GM18508 (cell line): ENCODE data around the gene SUGCT.
"Not testable (repeated sequence)": the region's sequence is repeated elsewhere in the genome, so short reads cannot be mapped to it uniquely, and the experiment has no call there.

ENCODE experiments used
- ATAC-seq: cut with Tn5 transposase; IDR thresholded peaks from one replicate; pipeline ENCODE4 v1.9.1; 2021; ENCODE audit warnings: moderate number of reproducible peaks; ENCODE audit not compliant: insufficient read depth, unreplicated experiment

Gene SUGCT

GRCh38 chr7:40374575-40374974 is 239.8 kb downstream of the SUGCT start:
- no peak for ATAC-seq

- ATAC-seq: no peak
Observed at GRCh38 chr7:40380111-40380510, 245.3 kb downstream of the SUGCT start.

- ATAC-seq: no peak
Observed at GRCh38 chr7:40382145-40382544, 247.3 kb downstream of the SUGCT start.

GRCh38 chr7:40393660-40394059 is 258.9 kb downstream of the SUGCT start:
- ATAC-seq: no peak

GRCh38 chr7:40394400-40394799 is 259.6 kb downstream of the SUGCT start:
- no peak for ATAC-seq

- ATAC-seq: no peak
Observed at GRCh38 chr7:40400525-40400924, 265.7 kb downstream of the SUGCT start.

- no peak for ATAC-seq
Observed at GRCh38 chr7:40401406-40401805, 266.6 kb downstream of the SUGCT start.

- ATAC-seq: no peak
Observed at GRCh38 chr7:40402661-40403060, 267.9 kb downstream of the SUGCT start.

- no peak for ATAC-seq
Observed at GRCh38 chr7:40403703-40404476, 269.1 kb downstream of the SUGCT start.

- ATAC-seq: no peak
Observed at GRCh38 chr7:40405991-40406390, 271.2 kb downstream of the SUGCT start.

GRCh38 chr7:40412323-40412722 is 277.5 kb downstream of the SUGCT start:
- ATAC-seq: no peak

GRCh38 chr7:40414704-40415103 is 279.9 kb downstream of the SUGCT start:
- ATAC-seq: not testable (repeated sequence)

- no peak for ATAC-seq
Observed at GRCh38 chr7:40418448-40418847, 283.6 kb downstream of the SUGCT start.

GRCh38 chr7:40418983-40419382 is 284.2 kb downstream of the SUGCT start:
- ATAC-seq: no peak

- no peak for ATAC-seq
Observed at GRCh38 chr7:40419806-40420205, 285.0 kb downstream of the SUGCT start.

- ATAC-seq: no peak
Observed at GRCh38 chr7:40421433-40421832, 286.6 kb downstream of the SUGCT start.

- no peak for ATAC-seq
Observed at GRCh38 chr7:40425696-40426095, 290.9 kb downstream of the SUGCT start.

GRCh38 chr7:40428421-40428820 is 293.6 kb downstream of the SUGCT start:
- ATAC-seq: no peak

- no peak for ATAC-seq
Observed at GRCh38 chr7:40429826-40430225, 295.0 kb downstream of the SUGCT start.

GRCh38 chr7:40432046-40432445 is 297.2 kb downstream of the SUGCT start:
- ATAC-seq: no peak

- ATAC-seq: no peak
Observed at GRCh38 chr7:40436710-40437109, 301.9 kb downstream of the SUGCT start.

- no peak for ATAC-seq
Observed at GRCh38 chr7:40437498-40437897, 302.7 kb downstream of the SUGCT start.
